Measurements from ENCODE around the gene PROX1. TPM values are rescaled to one million over a fixed set of nuclear protein-coding genes. Genes with fewer than 3 reads are reported as not detected.

The PROX1 gene
- total RNA-seq, 2 experiments from 2014 or later: not detected

GRCh38 chr1:214028095-214028494, 40.3 kb downstream of the PROX1 start:
- H3K4me3 ChIP-seq (ENCODE audit: low read depth, low read length, poor library complexity, severe bottlenecking): no peak overlapping the region
- no peaks in the 10 kb centered on the region for H3K9me2 ChIP-seq (ENCODE audit: insufficient read depth, low read length)
- CTCF ChIA-PET (ENCODE audit: unreplicated experiment): no interaction called here
- no peaks in the 10 kb centered on the region for H3K36me3 ChIP-seq (ENCODE audit: insufficient read depth, low read length)
- H3K9me3 ChIP-seq (ENCODE audit: low read length): no peaks in the 10 kb centered on the region
- POLR2A ChIA-PET: no interaction called here
- BruUV-seq (replicated peaks): no TSS peak
- no peaks in the 10 kb centered on the region for H4K20me1 ChIP-seq (ENCODE audit: insufficient read depth, low read length)
- no peak overlapping the region for H2AFZ ChIP-seq (ENCODE audit: low read length)
- H3K27ac ChIP-seq (ENCODE audit: low read depth, low read length, poor library complexity, severe bottlenecking): no peak overlapping the region
- no peak overlapping the region for H3K4me2 ChIP-seq (ENCODE audit: low read length)
- intact Hi-C loops (cut with micrococcal nuclease; ENCODE audit: unreplicated experiment): no loop called here
- DNase-seq (ENCODE audit: low spot score): no peak
- no peaks in the 10 kb centered on the region for H3K4me1 ChIP-seq (ENCODE audit: insufficient read depth, low read length, poor library complexity, severe bottlenecking)
- H3K79me2 ChIP-seq (ENCODE audit: insufficient read depth, low read depth, low read length): no peaks in the 10 kb centered on the region
- TF ChIP-seq CTCF (conservative IDR thresholded peaks at IDR 0.05; ENCODE audit: low read length) (no peak), EZH2phosphoT487 (IDR thresholded peaks at IDR 0.05; ENCODE audit: borderline replicate concordance, low read depth, low read length) (no peak)

GRCh38 chr1:214028649-214029406, 41.1 kb downstream of the PROX1 start:
- BruUV-seq (replicated peaks): no TSS peak
- Histone ChIP-seq H3K27ac (ENCODE audit: low read depth, low read length, poor library complexity, severe bottlenecking) (no peak overlapping the region), H3K4me3 (ENCODE audit: low read depth, low read length, poor library complexity, severe bottlenecking) (no peak overlapping the region), H2AFZ (ENCODE audit: low read length) (no peak overlapping the region), H3K36me3 (ENCODE audit: insufficient read depth, low read length) (no peaks in the 10 kb centered on the region), H4K20me1 (ENCODE audit: insufficient read depth, low read length) (no peaks in the 10 kb centered on the region), H3K4me1 (ENCODE audit: insufficient read depth, low read length, poor library complexity, severe bottlenecking) (no peaks in the 10 kb centered on the region), H3K79me2 (ENCODE audit: insufficient read depth, low read depth, low read length) (no peaks in the 10 kb centered on the region), H3K9me2 (ENCODE audit: insufficient read depth, low read length) (no peaks in the 10 kb centered on the region), H3K9me3 (ENCODE audit: low read length) (no peaks in the 10 kb centered on the region), H3K4me2 (ENCODE audit: low read length) (no peak overlapping the region)
- intact Hi-C loops (cut with micrococcal nuclease; ENCODE audit: unreplicated experiment): no loop called here
- no peak for DNase-seq (ENCODE audit: low spot score)
- no peak for TF ChIP-seq CTCF (conservative IDR thresholded peaks at IDR 0.05; ENCODE audit: low read length)
- TF ChIP-seq EZH2phosphoT487 (IDR thresholded peaks at IDR 0.05; ENCODE audit: borderline replicate concordance, low read depth, low read length): no peak
- POLR2A ChIA-PET: no interaction called here
- CTCF ChIA-PET (ENCODE audit: unreplicated experiment): no interaction called here

GRCh38 chr1:214029796-214030195, 42.0 kb downstream of the PROX1 start:
- Histone ChIP-seq H3K27ac (ENCODE audit: low read depth, low read length, poor library complexity, severe bottlenecking) (no peak overlapping the region), H3K9me2 (ENCODE audit: insufficient read depth, low read length) (no peaks in the 10 kb centered on the region), H3K36me3 (ENCODE audit: insufficient read depth, low read length) (no peaks in the 10 kb centered on the region), H3K4me2 (ENCODE audit: low read length) (no peak overlapping the region), H2AFZ (ENCODE audit: low read length) (no peak overlapping the region), H3K79me2 (ENCODE audit: insufficient read depth, low read depth, low read length) (no peaks in the 10 kb centered on the region), H3K4me3 (ENCODE audit: low read depth, low read length, poor library complexity, severe bottlenecking) (no peak overlapping the region), H3K9me3 (ENCODE audit: low read length) (no peaks in the 10 kb centered on the region), H3K4me1 (ENCODE audit: insufficient read depth, low read length, poor library complexity, severe bottlenecking) (no peaks in the 10 kb centered on the region), H4K20me1 (ENCODE audit: insufficient read depth, low read length) (no peaks in the 10 kb centered on the region)
- no TSS peak for BruUV-seq (replicated peaks)
- intact Hi-C loops (cut with micrococcal nuclease; ENCODE audit: unreplicated experiment): no loop called here
- no peak for DNase-seq (ENCODE audit: low spot score)
- ChIA-PET CTCF (ENCODE audit: unreplicated experiment) (no interaction called here), POLR2A (no interaction called here)
- TF ChIP-seq EZH2phosphoT487 (IDR thresholded peaks at IDR 0.05; ENCODE audit: borderline replicate concordance, low read depth, low read length): no peak
- TF ChIP-seq CTCF (conservative IDR thresholded peaks at IDR 0.05; ENCODE audit: low read length): no peak

Data from OCI-LY7 (cell line).